Thyroid gland (tissue), 4 donors: ENCODE measurements around the gene CCDC61.

ENCODE experiments used
- CTCF ChIP-seq, 6 experiments: fragments of 200-600 bp in 3 of 6; fragments of 450-650 bp in 3 of 6; sonication (generic) in 3 of 6; IDR thresholded peaks; one replicate each; pipeline ENCODE4 v1.5.1; 2016 to 2019; ENCODE audit warnings: antibody characterized with exemption in 6 of 6, mild to moderate bottlenecking in 2 of 6, inconsistent platforms in 1 of 6, moderate library complexity in 1 of 6
- POLR2A ChIP-seq, 2 donors: fragments of 450-650 bp; IDR thresholded peaks; one replicate each; pipeline ENCODE4 v1.6.1; 2017; ENCODE audit warnings: antibody characterized with exemption in 2 of 2, mild to moderate bottlenecking in 2 of 2, moderate library complexity in 1 of 2

GRCh38 chr19:46016426-46017094, 21.3 kb downstream of the CCDC61 start:
- peak; percentile 46 to 96 (median 64) for TF ChIP-seq CTCF (IDR thresholded peaks at IDR 0.05)
- peak in 1 of 2 donors; percentile 29 for TF ChIP-seq POLR2A (IDR thresholded peaks at IDR 0.05)
